K562 (cell line): ENCODE measurements around the gene SUPT5H. TPM values are rescaled to one million over a fixed set of nuclear protein-coding genes. Genes with fewer than 3 reads are reported as not detected.

ENCODE experiments used
- ATAC-seq: fragments of 200-7000 bp; cut with Tn5 transposase; 3 replicates; pipeline ENCODE4 v1.9.1; 2020; ENCODE audit warnings: moderate library complexity
- BruUV-seq: library from RNA; stranded (reverse); fragments of 400-500 nt; replicated peaks from 2 replicates; lab custom pipeline; 2021; lab: Mats Ljungman, UMichigan
- CTCF ChIA-PET: fragments of 300-600 bp; formaldehyde crosslinking; extraction: SDS; loops from one replicate; lab custom pipeline; 2021; ENCODE audit warnings: low intra/inter-chr PET ratio; lab: Yijun Ruan, JAX
- POLR2A ChIA-PET: fragments of 300-600, 350-650 bp; sonication (Branson Sonifier 250); formaldehyde crosslinking; extraction: SDS; loops from one replicate; lab custom pipeline; 2021; ENCODE audit warnings: antibody characterized with exemption, inconsistent platforms; lab: Yijun Ruan, JAX
- DNase-seq, 4 experiments: peaks; one replicate each; pipeline versions ENCODE4 v3.0.0 to v3.0.0-alpha.2; 2011 to 2018; ENCODE audit warnings: low spot score in 3 of 4, mixed read lengths in 3 of 4; ENCODE audit errors: extremely low read depth in 1 of 4
- FAIRE-seq: peaks from 2 replicates; lab custom pipeline; 2011; peaks lifted over from hg19 to GRCh38; lab: Jason Lieb, UNC
- H2AFZ ChIP-seq: 2 replicates; pipeline ENCODE4 v1.6.0; 2011; ENCODE audit warnings: low read depth, low read length, control low read depth, inconsistent platforms
- H3K27ac ChIP-seq: fragments of 200-600 bp; 3 replicates; pipeline ENCODE4 v1.8.0; 2011; ENCODE audit warnings: low read depth, mild to moderate bottlenecking, control low read depth, inconsistent platforms, low read length, moderate library complexity, mixed read lengths; ENCODE audit errors: extremely low read depth
- H3K27me3 ChIP-seq, 2 experiments: fragments of 300-600 bp in 1 of 2; 2 replicates in 1 of 2; 3 replicates in 1 of 2; pipeline versions ENCODE4 v1.6.0 to v1.8.0; 2011; ENCODE audit warnings: inconsistent platforms in 2 of 2, low read length in 2 of 2, mild to moderate bottlenecking in 1 of 2, mixed read lengths in 1 of 2, moderate library complexity in 1 of 2; ENCODE audit not compliant: control insufficient read depth in 2 of 2, insufficient read depth in 2 of 2
- H3K36me3 ChIP-seq: fragments of 300-600 bp; 3 replicates; pipeline ENCODE4 v1.8.0; 2011; ENCODE audit warnings: mild to moderate bottlenecking, low read length, inconsistent platforms; ENCODE audit not compliant: control insufficient read depth, insufficient read depth
- H3K4me1 ChIP-seq, 2 experiments: fragments of 200-600 bp in 1 of 2; replicated peaks in 1 of 2; 2 replicates in 1 of 2; 3 replicates in 1 of 2; pipeline versions ENCODE4 v1.5.1 to v1.8.0; 2011; ENCODE audit warnings: inconsistent platforms in 2 of 2, low read length in 2 of 2, mild to moderate bottlenecking in 1 of 2, mixed read lengths in 1 of 2, moderate library complexity in 1 of 2; ENCODE audit not compliant: control insufficient read depth in 2 of 2, insufficient read depth in 2 of 2
- H3K4me2 ChIP-seq: 2 replicates; pipeline ENCODE4 v1.6.1; 2011; ENCODE audit warnings: low read length, control low read depth, inconsistent platforms, mixed read lengths; ENCODE audit not compliant: insufficient read depth
- H3K4me3 ChIP-seq: fragments of 200-600 bp; sonication (generic), shearing (Covaris generic); 2 replicates; pipeline ENCODE4 v1.5.1; 2016; ENCODE audit warnings: control low read depth, inconsistent platforms
- H3K79me2 ChIP-seq: fragments of 200-600 bp; 3 replicates; pipeline ENCODE4 v1.8.0; 2011; ENCODE audit warnings: low read length, inconsistent platforms; ENCODE audit not compliant: control insufficient read depth, insufficient read depth
- H3K9ac ChIP-seq, 2 experiments: 2 replicates each; pipeline versions ENCODE4 v1.6.0 to v1.6.1; 2011; ENCODE audit warnings: low read depth in 2 of 2, low read length in 2 of 2, control low read depth in 1 of 2, inconsistent platforms in 1 of 2, mild to moderate bottlenecking in 1 of 2, mixed read lengths in 1 of 2; ENCODE audit not compliant: insufficient read depth in 1 of 2
- H3K9me1 ChIP-seq: one replicate; pipeline ENCODE4 v1.6.0; 2011; ENCODE audit warnings: inconsistent platforms, mild to moderate bottlenecking, low read length, moderate library complexity; ENCODE audit not compliant: control insufficient read depth, insufficient read depth
- H3K9me3 ChIP-seq: replicated peaks from 2 replicates; pipeline ENCODE4 v1.5.1; 2011; ENCODE audit warnings: low read depth, low read length, inconsistent platforms; ENCODE audit not compliant: control insufficient read depth, insufficient read depth
- H4K20me1 ChIP-seq: replicated peaks from 2 replicates; pipeline ENCODE4 v1.6.1; 2011; ENCODE audit warnings: low read length, inconsistent platforms, mixed read lengths; ENCODE audit not compliant: control insufficient read depth, insufficient read depth
- CBFA2T2 ChIP-seq: fragments of 450-650 bp; conservative IDR thresholded peaks from 2 replicates; pipeline ENCODE4 v1.6.1; 2017; ENCODE audit warnings: mild to moderate bottlenecking
- CREBBP ChIP-seq: IDR thresholded peaks from one replicate; pipeline ENCODE4 v1.6.1; 2012; ENCODE audit warnings: low read depth, mild to moderate bottlenecking, control low read depth, inconsistent platforms, low read length
- L3MBTL2 ChIP-seq: fragments of 450-650 bp; IDR thresholded peaks from 2 replicates; pipeline ENCODE4 v1.6.1; 2016; ENCODE audit warnings: mild to moderate bottlenecking, moderate library complexity
- PCBP1 ChIP-seq: fragments of 200-400 bp; formaldehyde crosslinking; IDR thresholded peaks from 2 replicates; pipeline ENCODE4 v1.6.1; 2018; ENCODE audit warnings: mild to moderate bottlenecking, low read depth, low read length; ENCODE audit not compliant: poor library complexity, severe bottlenecking
- POLR2G ChIP-seq: fragments of 200-400 bp; formaldehyde crosslinking; IDR thresholded peaks from 2 replicates; pipeline ENCODE4 v1.6.1; 2017; ENCODE audit warnings: low read depth, mild to moderate bottlenecking, antibody characterized with exemption, low read length, moderate library complexity
- ZNF316 ChIP-seq: fragments of 450-650 bp; IDR thresholded peaks from 2 replicates; pipeline ENCODE4 v1.6.1; 2016
- ZNF41 ChIP-seq: fragments of 250-450 bp; sonication (Bioruptor Pico); conservative IDR thresholded peaks from 2 replicates; pipeline ENCODE4 v1.4.0; 2020; ENCODE audit warnings: mild to moderate bottlenecking
- ZNF740 ChIP-seq, 3 experiments: fragments of 200-800 bp in 1 of 3; sonication (Bioruptor generic) in 1 of 3; sonication (generic) in 1 of 3; formaldehyde crosslinking in 1 of 3; IDR thresholded peaks; 2 replicates each; pipeline versions ENCODE4 v1.6.1 to v1.8.0; 2016 to 2022; ENCODE audit warnings: mild to moderate bottlenecking in 2 of 3, missing compliant biosample characterization in 2 of 3, missing genetic modification characterization in 2 of 3, missing genetic modification reagents in 1 of 3
- WGBS: fragments of 100-300 bp; shearing (Covaris generic); methylation state at CpG from one replicate; pipeline ENCODE4 v1.1.6; 2016; ENCODE audit warnings: low coverage, mixed read lengths; ENCODE audit not compliant: insufficient coverage; ENCODE audit errors: missing lambda C conversion rate; 5-methylcytosine and 5-hydroxymethylcytosine counted together
- in situ Hi-C: fragments of 300-500 bp; cut with MboI; formaldehyde crosslinking; loops from 4 replicates; pipeline ENCODE4 v1.15.0; 2018; ENCODE audit warnings: inconsistent platforms, mixed read lengths
- intact Hi-C: fragments of 100-400 bp; cut with micrococcal nuclease; formaldehyde crosslinking; loops from 2 replicates; pipeline ENCODE4 v1.14.2; 2022
- polyA plus RNA-seq, 8 experiments: library from polyadenylated mRNA; depleted of rRNA in 4 of 8; stranded (reverse) in 5 of 8; unstranded in 3 of 8; fragments of >200 nt; fragmentation: Nextera tagmentation in 2 of 8; fragmentation: Illumina TruSeq in 1 of 8; extraction: Ambion mirVana in 2 of 8; extraction: Trizol in 1 of 8; gene quantifications; 2 replicates each; pipeline versions ENCODE4 v1.2.1 to v1.2.3, GENCODE V29; 2011 to 2014; ENCODE audit warnings: inconsistent platforms in 1 of 8, missing spikeins in 1 of 8
- total RNA-seq, 7 experiments: library from RNA; depleted of rRNA in 6 of 7; stranded (reverse); fragments of >200 nt in 6 of 7; fragmentation: Illumina TruSeq in 2 of 7; extraction: Trizol in 2 of 7; gene quantifications; 2 replicates each; pipeline versions ENCODE4 v1.2.1 to v1.2.3, GENCODE V29; 2011 to 2021; ENCODE audit warnings: low replicate concordance in 1 of 7
- TF ChIP-seq, protein P1 (sequence below), 2 experiments: fragments of 450-650 bp; formaldehyde crosslinking in 1 of 2; IDR thresholded peaks; 2 replicates each; pipeline versions ENCODE4 v1.4.0 to v1.6.1; 2014 to 2020; ENCODE audit warnings: mild to moderate bottlenecking in 2 of 2, borderline replicate concordance in 1 of 2, low read depth in 1 of 2

SUPT5H gene
- total and polyA plus RNA-seq, 9 of the 15 experiments (the other 6 are each of a cell fraction or from before 2014, with no cell fraction given): 13.3 to 85.9 (median 35.9) TPM

DNA sequence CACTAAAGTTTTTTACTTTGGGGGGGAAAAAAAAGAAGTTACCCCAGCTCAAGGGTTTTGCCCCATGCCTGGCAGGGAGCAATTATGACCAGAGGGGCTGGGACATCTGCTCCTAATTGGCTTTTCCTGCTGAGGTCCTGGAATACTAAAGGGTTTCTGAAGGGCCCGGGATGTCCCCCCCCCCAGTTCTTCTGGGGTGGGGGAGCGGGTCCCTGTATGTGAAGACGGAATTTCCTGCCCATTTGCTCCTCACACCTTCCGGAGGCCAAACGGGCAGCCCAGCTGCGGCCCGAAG is 52.3 kb downstream of the SUPT5H start (continued):
- TF ChIP-seq PCBP1: peak; percentile 57
- peak; percentile 76; the same call in 1 of the 2 replicates for TF ChIP-seq L3MBTL2
- TF ChIP-seq ZNF740 (CRISPR knock-in tag; IDR thresholded peaks at IDR 0.05): 0 out of 2 replicates have a peak, but pooled peaks have one; percentile 42
- no peak for TF ChIP-seq ZNF740 (tag; IDR thresholded peaks at IDR 0.05)
- TF ChIP-seq CBFA2T2: 0 out of 2 replicates have a peak, but pooled peaks have one; percentile 20

DNA sequence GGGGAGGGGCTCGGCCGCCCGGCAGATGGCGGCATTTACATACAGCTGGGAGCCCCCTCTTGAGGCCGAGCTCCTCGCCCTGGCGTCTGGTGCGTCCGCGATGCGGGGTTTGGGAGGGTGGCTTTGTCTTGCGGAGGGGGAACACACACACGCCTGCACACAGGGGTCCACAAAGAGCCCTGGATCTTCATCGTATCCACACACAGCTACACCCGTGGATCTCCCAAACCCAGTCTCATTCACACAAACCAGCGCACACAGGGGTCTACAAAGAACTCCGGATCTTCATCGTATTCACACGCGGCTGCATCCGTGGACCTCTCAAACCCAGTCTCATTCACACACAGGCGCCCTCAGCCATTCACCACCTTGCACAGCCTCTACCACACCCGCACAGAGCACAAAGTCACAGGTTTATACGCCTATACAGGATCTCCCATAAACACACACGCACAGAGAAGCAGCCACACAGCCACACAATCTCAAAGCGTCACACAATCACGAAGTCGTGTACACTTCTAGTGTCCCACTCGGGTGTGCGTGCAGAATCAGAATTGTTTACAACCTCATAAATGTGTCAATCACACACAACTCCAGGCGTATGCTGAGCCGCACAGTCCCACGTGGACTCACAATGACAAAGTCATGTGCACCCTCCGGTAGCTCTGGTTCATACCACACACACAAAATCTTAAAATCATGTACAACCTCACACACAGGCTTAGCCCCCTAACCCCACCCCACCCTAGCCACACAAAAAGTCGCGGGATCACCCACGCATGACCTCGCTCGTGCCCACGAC is 52.8 kb downstream of the SUPT5H start:
- no TSS peak for BruUV-seq
- Histone ChIP-seq H2AFZ (peak overlapping the region; percentile 97), H3K4me1 (peaks cover 10 to 29% of the 10 kb centered on the region in 2 experiments; a peak in 4 of 5 replicates), H3K4me2 (peak overlapping the region; percentile 82), H3K4me3 (peak overlapping the region; percentile 22), H3K27me3 (no peaks in the 10 kb centered on the region), H3K79me2 (no peaks in the 10 kb centered on the region), H3K36me3 (no peaks in the 10 kb centered on the region), H3K27ac (no peak overlapping the region), H4K20me1 (no peaks in the 10 kb centered on the region), H3K9me1 (no peaks in the 10 kb centered on the region), H3K9me3 (no peaks in the 10 kb centered on the region), H3K9ac (peak overlapping the region; percentile 9 to 76; a peak in 3 of 4 replicates)
- ChIA-PET CTCF (interaction anchor here (0.7 to 1.5 kb wide), 3 partner anchors 34 to 129 kb away, joined by 3 to 11 read pairs (median 3); partner anchors contain the start of gene EID2B), POLR2A (interaction anchor here (0.8 to 2.6 kb wide), 4 partner anchors 10 to 90 kb away, joined by 5 to 15 read pairs (median 6); partner anchors contain the start of genes RPS16 and TIMM50)
- DNase-seq (peak; percentile 73 to 79 (median 76)), ATAC-seq (peak; percentile 88), FAIRE-seq (peak; percentile 89)
- in situ Hi-C loops (no loop called here), intact Hi-C loops (loop anchor here (1.0 to 5.0 kb wide), 3 partner anchors 17 to 174 kb away; partner anchors contain the start of genes EID2B and TIMM50)
- WGBS: 7% methylated on average over 34 of the region's 40 CpGs
- TF ChIP-seq POLR2G (peak; percentile 63), CREBBP (no peak), ZNF41 (CRISPR knock-in tag) (no peak), ZNF316 (no peak)
- TF ChIP-seq, protein P1, sequence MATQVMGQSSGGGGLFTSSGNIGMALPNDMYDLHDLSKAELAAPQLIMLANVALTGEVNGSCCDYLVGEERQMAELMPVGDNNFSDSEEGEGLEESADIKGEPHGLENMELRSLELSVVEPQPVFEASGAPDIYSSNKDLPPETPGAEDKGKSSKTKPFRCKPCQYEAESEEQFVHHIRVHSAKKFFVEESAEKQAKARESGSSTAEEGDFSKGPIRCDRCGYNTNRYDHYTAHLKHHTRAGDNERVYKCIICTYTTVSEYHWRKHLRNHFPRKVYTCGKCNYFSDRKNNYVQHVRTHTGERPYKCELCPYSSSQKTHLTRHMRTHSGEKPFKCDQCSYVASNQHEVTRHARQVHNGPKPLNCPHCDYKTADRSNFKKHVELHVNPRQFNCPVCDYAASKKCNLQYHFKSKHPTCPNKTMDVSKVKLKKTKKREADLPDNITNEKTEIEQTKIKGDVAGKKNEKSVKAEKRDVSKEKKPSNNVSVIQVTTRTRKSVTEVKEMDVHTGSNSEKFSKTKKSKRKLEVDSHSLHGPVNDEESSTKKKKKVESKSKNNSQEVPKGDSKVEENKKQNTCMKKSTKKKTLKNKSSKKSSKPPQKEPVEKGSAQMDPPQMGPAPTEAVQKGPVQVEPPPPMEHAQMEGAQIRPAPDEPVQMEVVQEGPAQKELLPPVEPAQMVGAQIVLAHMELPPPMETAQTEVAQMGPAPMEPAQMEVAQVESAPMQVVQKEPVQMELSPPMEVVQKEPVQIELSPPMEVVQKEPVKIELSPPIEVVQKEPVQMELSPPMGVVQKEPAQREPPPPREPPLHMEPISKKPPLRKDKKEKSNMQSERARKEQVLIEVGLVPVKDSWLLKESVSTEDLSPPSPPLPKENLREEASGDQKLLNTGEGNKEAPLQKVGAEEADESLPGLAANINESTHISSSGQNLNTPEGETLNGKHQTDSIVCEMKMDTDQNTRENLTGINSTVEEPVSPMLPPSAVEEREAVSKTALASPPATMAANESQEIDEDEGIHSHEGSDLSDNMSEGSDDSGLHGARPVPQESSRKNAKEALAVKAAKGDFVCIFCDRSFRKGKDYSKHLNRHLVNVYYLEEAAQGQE (IDR thresholded peaks at IDR 0.05; ENCODE audit: borderline replicate concordance): peak; percentile 79
- TF ChIP-seq, protein P1 (CRISPR knock-in tag; IDR thresholded peaks at IDR 0.05; ENCODE audit: low read depth): no peak
